Right kidney (tissue), 1 donor: ENCODE data around the gene GPR173.
A peak's percentile ranks its signal among the peaks of the same experiment; 100 is the strongest.

Experiments used
- DNase-seq: peaks from one replicate; pipeline ENCODE4 v3.0.0-alpha.2; 2016

Gene GPR173

DNA sequence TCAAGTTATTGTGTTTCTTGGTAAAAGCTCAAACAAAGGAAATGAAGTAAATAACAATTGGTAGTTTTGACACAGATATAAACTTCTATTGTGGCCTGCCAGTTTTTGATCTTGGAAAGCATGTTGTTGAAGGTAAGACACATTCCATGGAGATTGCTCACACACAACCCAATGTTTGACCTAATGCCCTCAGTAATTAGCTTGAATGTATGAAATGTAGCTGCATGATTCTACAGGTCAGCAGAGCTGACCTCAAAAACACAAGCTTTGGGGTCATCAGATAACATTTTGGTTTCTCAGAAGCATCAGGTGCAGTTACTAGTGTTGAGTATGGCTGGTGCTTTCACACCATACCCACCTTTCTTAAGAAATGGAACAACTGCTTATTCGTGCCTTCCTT is 16.5 kb downstream of the GPR173 start:
- no peak for DNase-seq

DNA sequence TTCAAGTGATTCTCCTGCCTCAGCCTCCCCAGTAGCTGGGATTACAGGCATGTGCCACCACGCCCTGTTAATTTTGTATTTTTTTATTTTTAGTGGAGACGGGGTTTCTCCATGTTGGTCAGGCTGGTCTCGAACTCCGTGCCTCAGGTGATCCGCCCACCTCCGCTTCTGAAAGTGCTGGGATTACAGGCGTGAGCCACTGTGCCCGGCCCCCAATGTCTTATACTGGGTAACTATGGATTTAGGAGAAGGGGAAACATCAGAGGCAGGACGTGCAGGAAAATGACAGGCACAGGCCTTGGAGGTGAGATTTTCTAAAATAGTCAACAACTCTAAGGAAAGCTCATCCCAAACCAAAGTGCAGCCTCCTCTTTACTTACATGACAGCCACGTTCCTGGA is 22.5 kb downstream of the GPR173 start:
- DNase-seq: no peak

DNA sequence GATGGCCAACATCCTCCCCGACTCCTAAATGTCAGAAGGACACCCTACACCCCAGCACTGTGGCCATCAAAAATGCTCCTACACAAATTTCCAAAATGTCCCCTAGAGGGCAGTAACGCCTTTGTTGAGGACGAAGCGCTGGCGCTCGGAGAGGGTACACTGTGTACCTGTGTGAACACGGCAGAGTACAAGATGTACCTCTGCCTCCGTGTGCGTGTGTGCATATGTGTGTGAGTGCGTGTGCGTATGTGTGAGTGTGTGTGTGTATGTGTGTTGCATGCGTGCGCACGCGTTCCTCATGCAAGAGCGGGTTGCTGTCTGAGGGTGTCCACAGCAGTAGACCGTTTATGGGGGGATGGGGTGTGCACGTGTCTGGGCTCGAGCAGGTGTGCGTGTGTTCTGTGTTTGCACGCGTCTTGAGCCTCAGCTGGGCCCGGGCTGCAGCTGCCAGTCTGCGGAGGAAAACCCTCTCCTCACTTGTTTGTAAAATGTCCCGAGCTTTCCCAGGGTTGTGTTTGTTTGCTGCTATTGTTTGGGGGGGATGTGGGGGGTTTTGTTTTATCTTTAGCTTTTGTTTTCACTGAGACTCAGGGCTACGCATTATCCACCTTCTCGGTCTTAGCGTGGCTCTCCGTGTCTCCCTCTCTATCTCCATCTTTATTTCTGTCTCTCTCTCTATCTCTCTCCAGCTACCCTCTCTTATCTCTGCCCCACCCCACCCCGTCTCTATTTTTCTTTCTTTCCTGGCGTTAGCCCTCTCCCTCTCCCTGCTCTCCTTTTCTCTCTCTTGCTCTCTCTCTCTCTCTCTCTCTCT is 23.2 kb downstream of the GPR173 start:
- DNase-seq: peak; percentile 62

DNA sequence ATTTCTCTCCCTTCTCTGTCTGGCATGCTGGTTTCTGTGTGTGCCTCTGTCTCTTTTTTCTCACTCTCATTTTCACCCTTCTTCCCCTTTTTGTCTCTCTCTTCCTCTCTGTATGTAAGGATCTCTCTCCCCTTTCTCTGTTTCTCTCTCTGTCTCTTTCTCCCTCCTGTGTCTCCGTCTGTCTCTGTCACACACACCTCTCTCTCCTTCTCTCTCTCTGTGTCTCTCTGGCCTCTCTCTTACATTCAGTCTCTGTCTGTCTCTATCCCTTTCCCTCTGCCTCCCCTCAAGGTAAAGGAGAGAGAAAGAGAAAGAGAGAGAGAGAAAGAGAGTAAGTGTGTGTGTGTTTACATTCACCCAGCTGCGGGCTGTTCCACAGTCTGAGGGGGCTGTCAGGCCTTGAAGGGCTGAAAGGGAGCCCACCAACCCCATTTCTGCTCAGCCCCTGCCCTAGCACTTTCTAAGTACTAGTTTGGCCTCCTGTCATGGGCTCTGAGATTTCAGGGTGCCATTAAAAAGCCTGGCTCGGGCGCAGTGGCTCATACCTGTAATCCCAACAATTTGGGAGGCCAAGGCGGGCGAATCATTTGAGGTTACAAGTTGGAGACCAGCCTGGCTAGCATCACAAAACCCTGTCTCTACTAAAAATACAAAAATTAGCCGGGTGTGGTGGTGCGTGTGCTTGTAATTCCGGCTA is 24.0 kb downstream of the GPR173 start:
- DNase-seq: no peak

DNA sequence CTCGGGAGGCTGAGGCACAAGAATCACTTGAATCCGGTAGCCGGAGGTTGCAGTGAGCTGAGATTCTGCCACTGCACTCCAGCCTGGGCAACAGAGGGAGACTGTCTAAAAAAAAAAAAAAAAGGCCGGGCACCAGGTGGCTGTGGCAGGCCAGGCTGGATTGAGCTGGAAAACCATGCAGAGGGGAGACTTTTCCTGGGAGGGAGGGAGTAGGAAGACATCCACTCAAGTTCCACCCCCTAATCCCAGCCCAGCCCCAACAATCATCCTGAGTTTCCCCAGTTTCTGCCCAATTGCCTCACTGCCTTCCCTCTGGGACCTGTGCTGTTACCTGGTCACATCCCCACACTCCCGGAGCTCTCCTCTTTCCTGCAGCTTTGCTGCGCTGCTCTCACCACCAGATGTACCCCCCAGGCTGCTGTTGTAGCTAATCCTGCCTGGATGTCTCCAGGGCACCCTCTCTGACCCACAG is 24.6 kb downstream of the GPR173 start:
- no peak for DNase-seq

DNA sequence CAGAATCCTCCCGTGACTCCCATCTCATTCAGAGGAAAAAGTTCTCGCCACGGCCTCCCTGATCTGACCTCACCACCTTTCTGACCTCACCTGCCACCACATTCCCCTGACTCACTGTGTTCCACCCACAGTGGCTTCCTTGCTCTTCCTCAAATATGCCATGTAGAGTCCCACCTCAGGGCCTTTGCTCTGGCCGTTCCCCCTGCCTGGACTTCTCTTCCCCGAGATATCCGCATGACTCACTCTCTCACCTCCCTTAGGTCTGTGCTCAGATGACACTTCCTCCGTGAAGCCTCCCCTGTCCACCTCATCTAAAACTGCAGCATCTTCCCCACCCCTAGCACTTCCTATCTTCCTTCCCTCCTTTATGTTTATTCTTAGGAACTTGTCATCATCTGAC is 26.4 kb downstream of the GPR173 start:
- DNase-seq: no peak

DNA sequence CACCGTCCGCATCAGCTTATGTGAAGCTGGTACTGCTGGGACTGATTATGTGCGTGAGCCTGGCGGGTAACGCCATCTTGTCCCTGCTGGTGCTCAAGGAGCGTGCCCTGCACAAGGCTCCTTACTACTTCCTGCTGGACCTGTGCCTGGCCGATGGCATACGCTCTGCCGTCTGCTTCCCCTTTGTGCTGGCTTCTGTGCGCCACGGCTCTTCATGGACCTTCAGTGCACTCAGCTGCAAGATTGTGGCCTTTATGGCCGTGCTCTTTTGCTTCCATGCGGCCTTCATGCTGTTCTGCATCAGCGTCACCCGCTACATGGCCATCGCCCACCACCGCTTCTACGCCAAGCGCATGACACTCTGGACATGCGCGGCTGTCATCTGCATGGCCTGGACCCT is 28.1 kb downstream of the GPR173 start:
- DNase-seq: no peak

DNA sequence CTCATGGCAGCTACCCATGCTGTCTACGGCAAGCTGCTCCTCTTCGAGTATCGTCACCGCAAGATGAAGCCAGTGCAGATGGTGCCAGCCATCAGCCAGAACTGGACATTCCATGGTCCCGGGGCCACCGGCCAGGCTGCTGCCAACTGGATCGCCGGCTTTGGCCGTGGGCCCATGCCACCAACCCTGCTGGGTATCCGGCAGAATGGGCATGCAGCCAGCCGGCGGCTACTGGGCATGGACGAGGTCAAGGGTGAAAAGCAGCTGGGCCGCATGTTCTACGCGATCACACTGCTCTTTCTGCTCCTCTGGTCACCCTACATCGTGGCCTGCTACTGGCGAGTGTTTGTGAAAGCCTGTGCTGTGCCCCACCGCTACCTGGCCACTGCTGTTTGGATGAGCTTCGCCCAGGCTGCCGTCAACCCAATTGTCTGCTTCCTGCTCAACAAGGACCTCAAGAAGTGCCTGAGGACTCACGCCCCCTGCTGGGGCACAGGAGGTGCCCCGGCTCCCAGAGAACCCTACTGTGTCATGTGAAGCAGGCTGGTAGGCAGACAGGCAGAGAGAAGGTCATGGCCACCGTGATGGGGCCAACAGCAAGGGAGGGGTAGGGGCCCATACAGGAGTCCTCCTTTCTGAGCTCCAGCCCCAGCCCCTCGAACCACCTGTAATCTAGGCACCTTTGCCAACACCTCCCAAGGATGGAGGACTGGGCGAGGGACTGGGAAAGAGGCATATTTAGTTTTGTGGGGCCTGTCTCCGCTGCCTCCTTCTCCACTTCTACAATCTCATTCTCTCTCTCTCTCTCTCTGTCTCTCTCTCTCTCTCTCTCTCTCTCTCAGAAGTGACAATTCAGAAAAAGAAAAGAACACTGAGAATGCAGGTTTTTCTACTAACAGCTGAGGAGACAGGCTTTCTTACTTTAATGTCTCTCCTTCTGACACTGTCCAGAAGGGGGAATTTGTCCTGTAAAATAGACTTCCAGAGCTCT is 28.9 kb downstream of the GPR173 start:
- no peak for DNase-seq

DNA sequence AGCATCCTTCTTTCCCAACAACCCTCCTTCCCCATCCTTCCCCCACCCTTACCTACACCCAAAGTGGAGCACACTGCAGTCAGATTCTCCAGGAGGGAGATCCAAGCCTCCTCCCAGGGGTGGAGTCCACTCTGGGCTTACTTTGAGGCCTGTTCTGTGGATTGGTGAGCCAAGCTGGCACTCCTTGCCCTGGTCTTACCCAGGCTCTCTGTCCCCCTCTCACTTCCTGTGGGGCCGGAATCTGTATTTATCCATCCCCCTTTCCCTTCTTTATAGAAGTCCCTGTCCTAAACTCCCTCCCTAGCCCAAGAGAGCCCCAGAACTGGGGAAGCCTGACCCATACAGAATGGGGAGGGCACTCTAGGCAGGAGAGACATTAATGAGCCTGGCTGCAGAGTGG is 30.4 kb downstream of the GPR173 start:
- no peak for DNase-seq

DNA sequence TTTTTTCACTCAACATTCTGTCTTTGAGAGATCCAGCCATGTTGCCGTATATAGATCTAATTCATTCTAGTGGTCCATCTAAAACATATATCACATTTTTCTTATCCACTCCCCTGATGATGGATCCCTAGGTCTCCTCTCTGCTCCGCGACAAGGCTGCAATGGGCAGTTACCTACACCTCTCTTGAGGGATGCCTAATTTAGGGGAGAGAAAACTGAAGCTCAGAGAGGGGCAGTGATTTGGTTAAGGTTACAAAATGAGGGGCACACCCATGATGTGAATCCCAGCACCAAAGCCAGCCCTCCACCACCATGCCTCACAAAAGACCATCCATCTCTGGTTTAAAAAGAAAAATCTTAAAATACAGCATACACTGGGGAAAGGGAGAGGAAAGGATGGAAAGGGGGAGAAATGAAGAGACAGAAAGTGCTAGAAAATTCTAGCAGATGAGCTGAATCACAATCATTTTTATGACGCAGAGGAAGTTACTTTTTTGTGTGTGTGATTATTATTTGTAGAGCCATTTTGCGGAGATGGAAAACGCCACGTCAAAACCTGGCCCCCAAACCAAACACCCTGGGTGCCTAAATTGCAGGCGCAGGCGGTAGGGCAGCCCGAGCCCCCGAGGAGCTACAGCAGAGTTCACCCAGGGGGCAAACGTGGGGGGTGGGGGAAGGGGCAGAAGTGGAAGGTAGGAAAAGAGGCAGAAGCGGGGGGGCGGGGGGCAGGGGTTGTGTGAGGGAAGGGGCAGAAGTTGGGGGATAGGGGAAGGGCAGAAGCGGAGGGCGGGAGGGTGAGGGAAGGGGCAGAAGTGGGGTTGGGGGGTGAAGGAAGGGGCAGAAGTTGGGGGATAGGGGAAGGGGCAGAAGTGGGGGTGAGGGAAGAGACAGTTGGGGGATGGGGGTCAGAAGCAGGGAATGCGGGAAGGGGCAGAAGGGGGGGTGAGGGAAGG is 32.3 kb downstream of the GPR173 start:
- no peak for DNase-seq

DNA sequence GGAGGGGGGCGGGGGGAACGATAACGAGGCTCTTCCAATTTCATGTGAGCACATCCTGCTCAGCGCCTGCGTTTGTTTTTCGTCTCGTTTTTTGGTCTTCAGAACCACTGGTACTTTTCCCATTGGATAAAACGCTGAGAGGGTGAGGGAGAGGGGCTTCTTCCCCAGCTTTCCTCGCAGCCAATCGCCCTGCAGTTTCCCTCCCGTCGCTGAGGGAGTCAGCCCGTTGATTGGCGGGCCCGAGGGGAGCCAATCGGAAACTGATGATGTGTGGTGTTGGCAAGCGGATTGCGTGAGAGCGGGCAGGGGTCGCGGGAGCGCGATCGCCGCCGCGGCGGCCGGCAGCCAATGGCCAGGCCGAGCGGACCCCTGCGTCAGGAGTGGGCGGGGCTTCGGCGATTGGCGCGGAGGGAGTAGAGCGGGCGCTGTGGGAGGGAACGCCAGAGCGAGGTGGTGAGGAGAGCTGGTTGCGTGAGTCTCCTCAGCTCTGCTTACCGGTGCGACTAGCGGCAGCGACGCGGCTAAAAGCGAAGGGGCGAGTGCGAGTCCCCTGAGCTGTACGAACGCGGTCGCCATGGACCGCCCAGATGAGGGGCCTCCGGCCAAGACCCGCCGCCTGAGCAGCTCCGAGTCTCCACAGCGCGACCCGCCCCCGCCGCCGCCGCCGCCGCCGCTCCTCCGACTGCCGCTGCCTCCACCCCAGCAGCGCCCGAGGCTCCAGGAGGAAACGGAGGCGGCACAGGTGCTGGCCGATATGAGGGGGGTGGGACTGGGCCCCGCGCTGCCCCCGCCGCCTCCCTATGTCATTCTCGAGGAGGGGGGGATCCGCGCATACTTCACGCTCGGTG is 33.6 kb downstream of the GPR173 start, which contains the start of gene TSPYL2:
Gene TSPYL2 (plus strand): TSS at position 443 of the 848 bp plus-strand sequence. CDS start 132 bp downstream, at position 575.
- DNase-seq: peak; percentile 87

DNA sequence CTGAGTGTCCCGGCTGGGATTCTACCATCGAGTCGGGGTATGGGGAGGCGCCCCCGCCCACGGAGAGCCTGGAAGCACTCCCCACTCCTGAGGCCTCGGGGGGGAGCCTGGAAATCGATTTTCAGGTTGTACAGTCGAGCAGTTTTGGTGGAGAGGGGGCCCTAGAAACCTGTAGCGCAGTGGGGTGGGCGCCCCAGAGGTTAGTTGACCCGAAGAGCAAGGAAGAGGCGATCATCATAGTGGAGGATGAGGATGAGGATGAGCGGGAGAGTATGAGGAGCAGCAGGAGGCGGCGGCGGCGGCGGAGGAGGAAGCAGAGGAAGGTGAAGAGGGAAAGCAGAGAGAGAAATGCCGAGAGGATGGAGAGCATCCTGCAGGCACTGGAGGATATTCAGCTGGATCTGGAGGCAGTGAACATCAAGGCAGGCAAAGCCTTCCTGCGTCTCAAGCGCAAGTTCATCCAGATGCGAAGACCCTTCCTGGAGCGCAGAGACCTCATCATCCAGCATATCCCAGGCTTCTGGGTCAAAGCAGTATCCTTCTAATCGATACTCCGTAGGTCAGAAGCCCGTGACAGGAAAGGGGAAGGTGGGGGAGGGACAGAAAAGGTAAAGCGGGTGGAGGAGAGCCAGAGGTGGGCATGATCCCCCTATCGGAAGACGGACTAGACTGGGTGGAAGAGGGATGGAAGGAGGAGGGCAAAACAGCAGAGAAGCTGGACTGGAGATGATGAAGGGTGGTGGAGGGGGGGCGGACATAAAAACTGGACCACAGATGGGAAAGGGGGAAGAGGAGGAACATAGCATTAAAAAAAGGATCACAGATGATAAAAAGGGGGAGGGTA is 34.4 kb downstream of the GPR173 start:
- no peak for DNase-seq

DNA sequence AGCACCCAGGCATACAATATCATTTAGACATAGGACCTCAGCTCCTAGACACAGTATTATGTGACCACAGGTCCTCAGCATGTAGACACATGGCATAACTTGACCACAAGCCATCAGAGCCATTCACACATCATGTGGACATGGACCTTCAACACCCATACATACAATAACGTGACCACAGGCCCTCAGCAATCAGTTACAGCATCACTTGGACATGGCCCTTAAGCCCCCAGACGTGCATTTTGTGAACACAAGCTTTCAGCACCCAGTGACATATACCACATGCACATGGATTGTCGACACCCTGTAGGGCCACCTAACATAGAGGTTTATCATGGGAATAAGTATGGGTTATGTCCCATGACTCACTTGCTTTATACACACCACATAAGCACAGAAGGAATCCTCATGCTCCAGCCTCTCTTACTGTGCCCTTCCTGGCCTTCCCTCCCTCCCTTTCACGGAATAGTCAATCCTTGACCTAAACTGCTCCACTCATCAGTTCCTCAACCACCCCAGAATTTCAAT is 35.5 kb downstream of the GPR173 start:
- no peak for DNase-seq

DNA sequence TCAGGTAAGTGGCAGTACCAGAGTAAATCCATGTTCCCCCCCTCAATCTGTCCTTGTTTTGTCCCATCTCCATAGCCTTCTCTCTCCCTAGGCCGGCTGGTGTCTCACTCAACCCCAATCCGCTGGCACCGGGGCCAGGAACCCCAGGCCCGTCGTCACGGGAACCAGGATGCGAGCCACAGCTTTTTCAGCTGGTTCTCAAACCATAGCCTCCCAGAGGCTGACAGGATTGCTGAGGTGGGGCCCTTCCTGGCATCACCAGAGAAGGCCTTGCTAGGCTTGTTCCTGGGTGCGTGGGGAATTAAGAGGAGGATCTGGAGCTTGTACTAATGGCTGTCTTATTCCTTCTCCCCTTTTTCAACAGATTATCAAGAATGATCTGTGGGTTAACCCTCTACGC is 36.3 kb downstream of the GPR173 start:
- no peak for DNase-seq

DNA sequence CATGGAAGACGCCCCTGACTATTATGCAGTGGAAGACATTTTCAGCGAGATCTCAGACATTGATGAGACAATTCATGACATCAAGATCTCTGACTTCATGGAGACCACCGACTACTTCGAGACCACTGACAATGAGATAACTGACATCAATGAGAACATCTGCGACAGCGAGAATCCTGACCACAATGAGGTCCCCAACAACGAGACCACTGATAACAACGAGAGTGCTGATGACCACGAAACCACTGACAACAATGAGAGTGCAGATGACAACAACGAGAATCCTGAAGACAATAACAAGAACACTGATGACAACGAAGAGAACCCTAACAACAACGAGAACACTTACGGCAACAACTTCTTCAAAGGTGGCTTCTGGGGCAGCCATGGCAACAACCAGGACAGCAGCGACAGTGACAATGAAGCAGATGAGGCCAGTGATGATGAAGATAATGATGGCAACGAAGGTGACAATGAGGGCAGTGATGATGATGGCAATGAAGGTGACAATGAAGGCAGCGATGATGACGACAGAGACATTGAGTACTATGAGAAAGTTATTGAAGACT is 37.2 kb downstream of the GPR173 start:
- DNase-seq: no peak

DNA sequence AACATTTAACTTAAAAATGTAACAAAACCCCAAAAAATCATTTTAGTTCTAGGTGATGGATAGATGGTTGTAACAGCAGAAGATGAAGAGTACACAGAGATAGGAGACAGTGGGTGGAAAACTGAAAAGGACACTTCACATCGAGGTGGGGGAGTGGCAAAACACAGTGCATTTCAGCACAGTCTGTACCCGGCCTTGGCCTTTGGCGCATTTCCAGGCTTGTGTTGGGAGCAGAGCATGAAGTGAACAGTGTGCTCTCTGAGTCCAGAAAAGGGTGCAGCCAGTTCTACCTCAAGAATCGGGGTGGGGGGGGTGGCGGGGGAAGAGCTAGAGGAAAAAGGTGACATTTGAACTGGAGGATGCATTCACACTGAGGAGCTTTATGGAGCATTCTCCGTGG is 37.9 kb downstream of the GPR173 start:
- DNase-seq: no peak

DNA sequence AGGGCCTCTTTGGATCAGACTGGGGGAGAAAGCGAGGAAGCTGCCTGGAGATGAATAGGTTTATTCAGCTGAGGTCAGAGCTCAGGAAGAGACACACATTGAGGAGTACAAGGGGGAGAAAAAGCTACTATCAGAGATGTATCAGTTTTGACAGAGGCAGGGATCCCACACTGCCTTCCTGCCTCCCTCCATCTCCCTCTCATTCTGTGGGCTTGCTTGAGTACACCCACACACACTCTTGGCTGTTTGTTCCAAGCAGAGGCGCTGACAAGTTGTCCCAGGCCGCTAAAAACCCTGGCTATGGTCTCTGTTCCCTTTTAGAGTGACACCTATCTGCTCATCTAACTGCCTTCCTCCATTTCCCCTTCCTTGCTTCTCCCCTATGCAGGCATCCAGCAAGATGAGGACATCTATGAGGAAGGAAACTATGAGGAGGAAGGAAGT is 38.8 kb downstream of the GPR173 start:
- no peak for DNase-seq

DNA sequence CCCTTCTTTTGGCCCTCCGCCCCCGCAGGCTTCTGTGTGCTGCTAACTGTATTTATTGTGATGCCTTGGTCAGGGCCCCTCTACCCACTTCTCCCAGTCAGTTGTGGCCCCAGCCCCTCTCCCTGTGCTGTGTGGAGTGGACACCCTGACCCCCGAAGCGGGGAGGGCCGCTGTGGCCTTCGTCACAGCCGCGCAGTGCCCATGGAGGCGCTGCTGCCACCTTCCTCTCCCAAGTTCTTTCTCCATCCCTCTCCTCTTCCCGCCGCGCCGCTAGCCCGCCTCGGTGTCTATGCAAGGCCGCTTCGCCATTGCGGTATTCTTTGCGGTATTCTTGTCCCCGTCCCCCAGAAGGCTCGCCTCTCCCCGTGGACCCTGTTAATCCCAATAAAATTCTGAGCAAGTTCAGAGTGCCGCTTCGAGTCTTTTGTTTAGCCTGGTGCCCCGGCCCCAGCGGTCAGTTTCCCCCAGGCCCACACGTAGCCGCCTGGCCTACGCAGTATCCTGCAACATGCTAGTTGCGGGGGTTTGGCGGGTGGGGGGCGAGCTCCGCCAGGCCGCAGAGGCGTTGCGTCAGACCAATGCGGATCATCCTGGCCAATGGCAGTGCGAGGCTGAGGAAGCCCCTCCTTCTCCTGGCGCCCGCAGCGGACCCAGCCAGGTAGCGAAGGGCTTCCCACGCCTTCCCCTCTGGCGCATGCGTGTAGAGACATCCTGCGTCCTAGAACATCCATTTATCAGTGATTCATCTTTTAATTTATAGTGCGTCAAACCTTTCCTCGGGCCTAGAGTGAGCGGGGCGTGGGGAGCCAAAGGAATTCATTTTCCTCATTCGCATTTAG is 39.8 kb downstream of the GPR173 start:
- peak; percentile 70 for DNase-seq
